ENCODE measurements around the gene MLXIPL. TPM values are rescaled to one million over a fixed set of nuclear protein-coding genes. Genes with fewer than 3 reads are reported as not detected.

Gene MLXIPL, protein sequence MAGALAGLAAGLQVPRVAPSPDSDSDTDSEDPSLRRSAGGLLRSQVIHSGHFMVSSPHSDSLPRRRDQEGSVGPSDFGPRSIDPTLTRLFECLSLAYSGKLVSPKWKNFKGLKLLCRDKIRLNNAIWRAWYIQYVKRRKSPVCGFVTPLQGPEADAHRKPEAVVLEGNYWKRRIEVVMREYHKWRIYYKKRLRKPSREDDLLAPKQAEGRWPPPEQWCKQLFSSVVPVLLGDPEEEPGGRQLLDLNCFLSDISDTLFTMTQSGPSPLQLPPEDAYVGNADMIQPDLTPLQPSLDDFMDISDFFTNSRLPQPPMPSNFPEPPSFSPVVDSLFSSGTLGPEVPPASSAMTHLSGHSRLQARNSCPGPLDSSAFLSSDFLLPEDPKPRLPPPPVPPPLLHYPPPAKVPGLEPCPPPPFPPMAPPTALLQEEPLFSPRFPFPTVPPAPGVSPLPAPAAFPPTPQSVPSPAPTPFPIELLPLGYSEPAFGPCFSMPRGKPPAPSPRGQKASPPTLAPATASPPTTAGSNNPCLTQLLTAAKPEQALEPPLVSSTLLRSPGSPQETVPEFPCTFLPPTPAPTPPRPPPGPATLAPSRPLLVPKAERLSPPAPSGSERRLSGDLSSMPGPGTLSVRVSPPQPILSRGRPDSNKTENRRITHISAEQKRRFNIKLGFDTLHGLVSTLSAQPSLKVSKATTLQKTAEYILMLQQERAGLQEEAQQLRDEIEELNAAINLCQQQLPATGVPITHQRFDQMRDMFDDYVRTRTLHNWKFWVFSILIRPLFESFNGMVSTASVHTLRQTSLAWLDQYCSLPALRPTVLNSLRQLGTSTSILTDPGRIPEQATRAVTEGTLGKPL
- 1.1 to 1.6 TPM (median 1.1 TPM) in 5 replicates for total RNA-seq (2022; extraction: Qiagen RNA extraction)

DNA sequence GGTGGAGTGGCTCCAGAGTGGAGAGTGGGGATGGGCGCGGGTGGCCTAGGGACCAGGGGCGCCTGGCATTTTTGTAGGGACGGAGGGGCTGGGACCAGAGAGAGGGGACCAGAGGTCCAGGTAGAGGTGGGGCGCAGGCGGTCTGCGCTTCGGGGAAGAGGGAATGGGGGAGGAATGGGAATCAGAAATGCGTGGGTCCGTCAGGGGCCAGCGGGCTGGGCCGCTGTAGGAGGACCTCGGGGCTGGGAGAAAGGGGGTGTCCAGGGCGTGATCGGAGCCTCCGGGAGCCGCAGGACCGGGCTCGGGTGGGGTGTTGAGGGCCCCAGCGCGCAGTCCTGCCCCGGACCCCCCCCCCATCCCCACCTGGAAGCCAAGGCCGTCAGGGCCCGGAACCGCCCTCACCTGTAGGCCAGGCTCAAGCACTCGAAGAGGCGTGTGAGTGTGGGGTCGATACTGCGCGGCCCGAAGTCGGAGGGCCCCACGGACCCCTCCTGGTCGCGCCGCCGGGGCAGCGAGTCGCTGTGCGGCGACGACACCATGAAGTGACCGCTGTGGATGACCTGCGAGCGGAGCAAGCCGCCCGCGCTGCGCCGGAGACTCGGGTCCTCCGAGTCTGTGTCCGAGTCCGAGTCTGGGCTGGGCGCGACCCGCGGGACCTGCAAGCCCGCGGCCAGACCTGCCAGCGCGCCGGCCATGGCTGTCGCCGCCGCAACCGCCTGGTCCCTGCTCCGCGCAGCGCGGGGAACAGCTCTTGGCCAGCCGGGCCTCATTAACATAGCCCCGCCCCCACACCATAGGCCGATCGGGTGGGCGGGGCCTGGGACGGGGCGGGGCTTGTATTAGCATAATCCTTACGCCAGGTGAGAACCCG lies at the start of gene MLXIPL:
TSS of gene MLXIPL (minus strand) at position 725 of the 871 bp plus-strand sequence. CDS start at position 695, 30 bp downstream.

DNA sequence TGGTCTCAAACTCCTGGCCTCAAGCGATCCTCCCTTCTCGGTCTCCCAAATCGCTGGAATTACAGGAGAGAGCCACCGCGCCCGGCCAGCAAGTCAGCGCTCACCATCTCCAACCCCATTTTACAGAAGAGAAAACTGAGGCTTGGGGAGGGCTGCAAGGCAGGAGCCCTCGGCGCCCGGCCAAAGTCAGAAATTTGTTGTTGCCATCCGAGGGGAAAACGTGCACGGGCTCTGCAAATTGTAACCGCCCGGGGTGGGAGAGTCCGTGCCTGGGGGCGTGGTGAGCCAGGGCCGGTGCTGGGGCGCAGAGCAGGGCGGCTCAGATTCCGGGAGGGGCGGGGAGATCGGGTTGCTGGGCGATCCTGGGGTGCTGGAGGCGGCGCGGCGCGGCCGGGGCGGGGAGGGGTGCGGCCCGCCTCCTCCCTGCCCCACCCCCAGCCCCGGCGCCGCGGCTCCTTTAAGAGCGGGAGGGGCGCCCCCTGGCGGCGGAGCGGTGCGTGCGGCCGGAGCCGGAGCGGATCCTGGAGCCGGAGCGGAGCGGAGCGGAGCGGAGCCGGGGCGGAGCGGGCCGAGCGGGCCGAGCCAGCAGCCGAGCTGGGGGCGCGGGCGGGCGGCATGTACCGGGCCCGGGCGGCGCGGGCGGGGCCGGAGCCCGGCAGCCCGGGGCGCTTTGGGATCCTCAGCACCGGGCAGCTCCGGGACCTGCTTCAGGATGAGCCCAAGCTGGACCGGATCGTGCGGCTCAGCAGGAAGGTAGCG lies 43.2 kb upstream of the MLXIPL start, which contains the start of gene VPS37D:
TSS of gene VPS37D (plus strand) at position 488 of the 759 bp plus-strand sequence. CDS start at position 616, 128 bp downstream.

DNA sequence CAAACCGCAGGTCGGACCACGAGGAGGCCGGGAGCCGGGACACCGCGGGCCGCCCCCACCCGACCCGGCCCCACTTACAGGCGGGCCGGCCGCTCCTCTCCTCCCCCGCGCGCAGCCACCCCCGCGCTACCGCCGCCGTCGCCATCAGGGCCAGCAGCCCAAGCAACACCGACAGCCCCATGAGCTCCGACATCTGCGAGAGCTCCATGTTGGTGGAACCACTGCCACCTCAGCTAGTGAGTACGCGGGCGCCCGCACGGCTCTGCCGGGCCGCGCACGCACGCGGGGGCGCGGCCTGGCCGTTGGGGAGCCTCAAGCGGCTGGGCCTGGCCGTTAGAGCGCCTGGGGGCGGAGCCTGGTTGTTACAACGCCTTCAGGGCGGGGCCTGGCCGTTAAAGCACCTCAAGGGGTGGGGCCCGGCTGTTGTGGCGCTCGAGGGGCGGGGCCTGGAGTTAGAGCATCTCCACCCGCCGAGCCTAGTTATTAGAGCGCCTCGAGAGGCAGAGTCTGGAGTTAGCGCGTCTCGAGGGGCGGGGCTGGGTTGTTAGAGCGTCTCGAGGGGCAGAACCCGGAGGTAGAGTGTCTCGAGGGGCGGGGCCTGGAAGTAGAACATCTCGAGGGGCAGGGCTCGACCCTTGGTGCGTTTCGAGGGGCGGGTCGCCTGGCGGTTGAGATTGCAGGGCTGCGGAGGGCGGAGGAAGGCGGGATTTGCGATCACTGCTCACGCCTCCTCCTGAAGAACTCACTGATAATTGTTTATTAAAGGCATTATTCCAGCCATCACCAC lies 45.8 kb downstream of the MLXIPL start, which contains the start of gene TBL2:
TSS of gene TBL2 (minus strand) at position 238 of the 787 bp plus-strand sequence. CDS start at position 208, 30 bp downstream.

DNA sequence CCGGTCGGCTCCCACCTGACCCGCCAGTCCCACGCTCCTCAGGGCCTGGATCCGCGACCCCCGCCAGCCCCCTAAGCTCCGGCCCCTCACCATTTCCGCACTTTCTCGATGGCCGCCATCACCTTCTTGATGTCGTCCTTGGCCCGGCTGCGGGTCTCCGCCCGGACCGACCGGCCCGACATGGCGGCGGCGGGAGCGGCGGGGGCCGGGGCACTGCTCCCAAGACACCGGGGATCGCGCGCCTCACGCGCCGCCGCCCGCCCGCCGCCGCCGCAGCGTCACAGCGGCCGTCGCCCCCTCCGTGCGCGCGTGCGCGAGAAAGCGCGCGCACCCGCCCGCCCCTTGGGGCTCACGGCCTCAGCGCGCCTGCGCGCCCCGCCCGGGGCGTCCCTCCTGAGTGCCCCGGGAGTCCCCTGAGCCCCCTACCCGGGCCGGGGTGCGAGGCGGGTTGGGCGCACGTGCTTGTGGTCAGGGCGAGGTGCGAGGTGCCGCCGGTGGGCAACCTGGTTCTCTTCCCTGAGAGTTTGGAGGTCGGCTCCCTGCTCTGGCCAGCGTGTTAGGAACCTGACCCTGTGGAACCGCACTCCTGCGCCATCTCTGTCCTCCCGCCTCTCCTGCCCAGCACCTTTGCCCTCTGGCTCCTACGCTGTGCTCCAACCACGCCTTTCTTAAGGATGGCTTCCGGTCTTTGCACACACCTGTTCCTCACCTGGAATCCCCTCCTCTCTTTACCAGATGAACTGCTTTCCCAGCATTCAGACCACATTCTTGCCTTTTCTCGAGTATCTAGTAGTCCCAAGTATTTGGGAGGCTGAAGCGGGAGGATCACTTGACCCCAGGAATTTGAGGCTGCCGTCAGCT lies 66.7 kb downstream of the MLXIPL start, which contains the start of gene BCL7B:
TSS of gene BCL7B (minus strand) at position 294 of the 861 bp plus-strand sequence. CDS start at position 182, 112 bp downstream.

Other genes with a start within 250 kb of the MLXIPL start
- 0.94 to 2.1 TPM (median 1.8 TPM) in 5 replicates for gene FZD9, start 190.7 kb downstream of the MLXIPL start, total RNA-seq (2022; extraction: Qiagen RNA extraction)
- gene BAZ1B, start 102.2 kb downstream of the MLXIPL start, total RNA-seq (2022; extraction: Qiagen RNA extraction) = 54.0 to 67.4 TPM (median 65.6 TPM) in 5 replicates
- gene BCL7B, start 66.8 kb downstream of the MLXIPL start, total RNA-seq (2022; extraction: Qiagen RNA extraction) = 64.3 to 76.9 TPM (median 69.0 TPM) in 5 replicates
- 46.1 to 52.6 TPM (median 50.4 TPM) in 5 replicates for gene TBL2, start 45.9 kb downstream of the MLXIPL start, total RNA-seq (2022; extraction: Qiagen RNA extraction)
- 3.1 to 5.0 TPM (median 4.5 TPM) in 5 replicates for gene VPS37D, start 43.3 kb upstream of the MLXIPL start, total RNA-seq (2022; extraction: Qiagen RNA extraction)
- 8.1 to 10.6 TPM (median 10.1 TPM) in 5 replicates for gene DNAJC30, start 58.9 kb upstream of the MLXIPL start, total RNA-seq (2022; extraction: Qiagen RNA extraction)
- 127 to 166 TPM (median 136 TPM) in 5 replicates for gene BUD23, start 59.1 kb upstream of the MLXIPL start, total RNA-seq (2022; extraction: Qiagen RNA extraction)
- gene STX1A, start 95.1 kb upstream of the MLXIPL start, total RNA-seq (2022; extraction: Qiagen RNA extraction) = 50.9 to 77.3 TPM (median 74.1 TPM) in 5 replicates
- 17.2 to 24.8 TPM (median 22.6 TPM) in 5 replicates for gene ABHD11, start 114.3 kb upstream of the MLXIPL start, total RNA-seq (2022; extraction: Qiagen RNA extraction)
- 1.3 to 3.6 TPM (median 3.0 TPM) in 5 replicates for gene CLDN3, start 145.7 kb upstream of the MLXIPL start, total RNA-seq (2022; extraction: Qiagen RNA extraction)
- gene CLDN4, start 206.5 kb upstream of the MLXIPL start, total RNA-seq (2022; extraction: Qiagen RNA extraction) = 4.3 to 6.0 TPM (median 4.8 TPM) in 5 replicates
- 6.8 to 10.4 TPM (median 10.2 TPM) in 5 replicates for gene METTL27, start 218.0 kb upstream of the MLXIPL start, total RNA-seq (2022; extraction: Qiagen RNA extraction)
- gene TMEM270, start 236.6 kb upstream of the MLXIPL start, total RNA-seq (2022; extraction: Qiagen RNA extraction) = 0.11 to 0.25 TPM (median 0.21 TPM) in 5 replicates

Measured in A549 treated with dexamethasone at 1 μM for 4 hours (cell line).